ENCODE data around the gene USP49.

Gene USP49

DNA sequence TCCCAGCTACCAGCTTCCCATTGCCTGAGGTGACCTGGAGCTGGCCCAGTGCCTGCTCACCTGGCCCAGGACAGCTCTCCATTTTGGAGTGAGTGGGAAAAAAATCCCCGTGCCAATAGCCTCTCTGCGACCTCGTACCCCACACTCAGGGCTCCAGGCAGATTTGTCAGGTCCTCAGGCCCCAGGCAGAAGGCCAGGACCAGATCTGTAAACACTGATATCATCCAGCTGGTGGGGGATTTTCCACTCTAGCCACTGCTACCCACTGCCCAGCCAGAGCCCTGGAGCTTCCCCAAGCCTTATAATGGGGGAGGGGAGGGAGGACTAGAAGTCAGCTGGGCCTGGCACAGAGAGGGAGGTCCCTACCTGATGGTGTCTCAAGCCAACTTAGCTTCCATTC is 146.6 kb downstream of the USP49 start:
- DNase-seq: no peak

DNA sequence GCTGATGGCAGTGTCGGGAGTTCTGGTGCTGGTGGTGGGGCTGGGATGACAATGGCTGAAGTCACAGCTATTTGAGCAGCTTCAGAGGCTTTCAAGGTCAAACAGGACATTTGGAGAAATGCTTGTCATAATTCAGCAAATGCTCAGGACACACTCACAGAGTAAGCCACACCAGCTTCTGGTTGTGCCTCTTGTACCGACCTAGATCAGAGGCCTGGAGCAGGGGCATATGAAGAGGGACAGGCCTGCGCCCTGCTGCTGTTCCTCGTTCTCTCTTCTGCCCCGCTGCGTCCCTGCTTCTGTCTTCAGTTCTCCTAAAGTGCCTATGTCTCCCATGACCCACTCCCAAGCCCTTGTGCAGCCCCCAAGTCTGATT is 147.1 kb downstream of the USP49 start:
- DNase-seq: no peak

DNA sequence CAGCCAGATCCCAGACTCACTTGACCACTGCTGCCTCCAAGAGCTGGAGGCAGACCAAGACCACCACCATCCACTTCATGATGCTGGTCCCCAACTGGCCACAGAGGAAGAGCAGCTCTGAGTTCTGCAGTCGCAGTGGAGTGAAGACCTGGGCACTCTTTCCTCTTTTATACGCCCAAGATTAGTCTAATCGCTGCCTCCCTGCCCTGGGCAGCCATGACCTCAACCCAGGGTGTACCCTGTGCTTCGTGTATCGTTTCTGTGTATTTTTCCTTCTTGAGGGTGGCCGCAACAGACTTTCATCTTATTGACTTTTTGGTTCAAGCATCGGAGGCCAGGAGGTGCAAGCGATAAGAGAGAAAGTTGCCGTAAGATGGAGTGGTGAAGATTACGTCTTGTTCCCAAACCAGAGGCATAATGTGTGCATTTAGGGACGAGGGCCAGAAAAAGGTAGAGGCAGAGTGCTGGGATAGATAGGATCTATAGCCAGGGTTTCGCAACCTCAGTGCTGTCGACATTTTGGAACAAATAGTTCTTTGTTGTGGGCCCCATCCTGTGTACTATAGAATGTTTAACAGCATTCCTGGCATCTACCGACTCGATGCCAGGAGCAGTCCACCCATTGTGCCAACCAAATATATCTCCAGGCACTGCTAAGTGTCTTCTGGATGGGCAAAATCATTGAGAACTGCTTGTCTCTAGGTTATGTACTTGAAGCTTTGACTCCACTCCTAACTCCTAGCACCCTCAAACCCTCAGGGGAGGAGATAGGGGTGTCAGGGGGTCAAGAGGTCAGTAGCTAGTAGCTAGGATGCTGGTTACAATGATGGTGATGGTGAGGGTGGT is 147.7 kb downstream of the USP49 start, which contains the start of gene PGC:
PGC (minus strand) TSS at position 142 of the 846 bp plus-strand sequence; CDS start at position 79, 63 bp downstream.
- DNase-seq: no peak

DNA sequence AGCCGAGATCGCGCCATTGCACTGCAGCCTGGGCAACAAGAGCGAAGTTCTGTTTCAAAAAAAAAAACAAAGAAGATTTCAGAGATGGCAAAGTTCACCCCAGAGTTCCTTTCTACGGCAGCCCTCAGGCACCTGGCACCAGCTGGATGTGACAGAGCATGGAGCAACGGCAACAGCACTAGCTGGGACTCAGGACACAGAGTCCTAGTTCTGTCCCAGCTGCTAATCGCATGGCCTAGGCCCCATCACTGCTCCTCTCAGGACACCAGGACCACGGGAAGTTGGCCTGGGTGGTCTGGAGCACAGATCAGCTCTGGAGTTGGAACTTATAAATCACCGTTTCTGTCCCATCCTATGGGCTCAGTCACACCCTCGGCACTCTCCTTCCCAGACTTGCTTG is 149.1 kb downstream of the USP49 start:
- DNase-seq: no peak

DNA sequence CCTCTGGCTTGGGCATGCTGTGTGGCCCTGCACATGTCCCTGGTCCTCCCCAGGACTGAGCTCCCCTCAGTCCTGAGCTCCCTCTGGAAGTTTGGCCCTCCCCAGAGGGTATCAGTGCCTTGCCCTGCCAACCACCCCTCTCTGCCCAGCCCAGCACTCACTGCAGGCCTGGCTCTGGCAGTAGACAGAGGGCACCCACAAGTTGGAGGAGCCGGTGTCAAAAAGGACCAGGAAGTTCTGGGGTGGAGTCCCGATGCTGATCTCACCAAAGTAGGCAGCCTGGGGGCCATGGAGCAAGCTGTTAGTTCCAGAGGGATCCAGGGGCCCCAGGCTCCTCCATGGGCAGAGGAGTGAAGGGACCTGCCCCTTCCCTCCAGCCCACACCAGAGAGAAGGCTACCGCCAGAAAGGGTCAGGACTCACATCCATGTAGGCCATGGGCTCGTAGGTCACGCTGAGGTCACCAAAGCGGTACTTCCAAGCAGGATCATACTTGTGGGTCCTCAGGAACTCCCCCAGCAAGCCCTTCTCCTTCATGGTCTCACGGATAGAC is 150.9 kb downstream of the USP49 start:
- DNase-seq: no peak

DNA sequence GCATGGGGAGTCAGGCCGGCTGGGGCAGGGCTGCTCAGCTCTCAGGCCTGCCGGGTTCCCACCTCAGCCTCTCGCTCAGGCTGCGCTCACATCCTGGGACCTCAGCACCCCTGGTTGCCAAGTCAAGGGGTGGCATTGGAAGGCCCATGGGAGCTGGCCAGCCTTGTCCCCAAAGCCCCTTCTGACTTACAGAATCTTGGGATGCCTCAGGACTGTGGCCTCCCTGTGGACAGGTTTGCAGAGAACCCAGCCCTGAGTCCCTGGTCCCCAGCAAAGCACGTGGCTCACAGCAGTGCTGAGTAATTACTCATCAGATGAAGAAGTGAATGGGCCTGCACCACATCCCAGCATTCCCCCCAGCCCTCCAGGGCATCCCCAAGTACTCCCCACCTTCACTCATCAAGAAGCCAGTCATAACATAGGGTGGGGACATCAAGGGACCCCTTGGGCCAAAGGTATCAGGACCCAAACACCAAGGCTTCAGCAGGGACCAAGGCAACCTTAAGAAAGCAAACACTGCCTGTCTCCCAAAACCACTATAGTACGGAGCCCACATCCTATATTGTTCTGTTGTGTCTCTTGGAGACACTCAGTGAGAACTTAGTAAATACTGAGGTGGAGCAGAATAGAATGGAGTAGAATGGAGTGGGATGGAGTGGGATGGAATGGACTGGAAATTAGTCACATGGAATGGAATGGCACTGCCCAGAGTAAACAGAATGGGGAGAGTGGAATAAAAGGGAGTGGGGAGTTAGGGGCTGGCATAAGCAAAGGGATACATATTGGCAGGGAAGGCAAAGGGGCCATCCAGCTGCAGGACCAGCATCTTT is 151.6 kb downstream of the USP49 start:
- no peak for DNase-seq

DNA sequence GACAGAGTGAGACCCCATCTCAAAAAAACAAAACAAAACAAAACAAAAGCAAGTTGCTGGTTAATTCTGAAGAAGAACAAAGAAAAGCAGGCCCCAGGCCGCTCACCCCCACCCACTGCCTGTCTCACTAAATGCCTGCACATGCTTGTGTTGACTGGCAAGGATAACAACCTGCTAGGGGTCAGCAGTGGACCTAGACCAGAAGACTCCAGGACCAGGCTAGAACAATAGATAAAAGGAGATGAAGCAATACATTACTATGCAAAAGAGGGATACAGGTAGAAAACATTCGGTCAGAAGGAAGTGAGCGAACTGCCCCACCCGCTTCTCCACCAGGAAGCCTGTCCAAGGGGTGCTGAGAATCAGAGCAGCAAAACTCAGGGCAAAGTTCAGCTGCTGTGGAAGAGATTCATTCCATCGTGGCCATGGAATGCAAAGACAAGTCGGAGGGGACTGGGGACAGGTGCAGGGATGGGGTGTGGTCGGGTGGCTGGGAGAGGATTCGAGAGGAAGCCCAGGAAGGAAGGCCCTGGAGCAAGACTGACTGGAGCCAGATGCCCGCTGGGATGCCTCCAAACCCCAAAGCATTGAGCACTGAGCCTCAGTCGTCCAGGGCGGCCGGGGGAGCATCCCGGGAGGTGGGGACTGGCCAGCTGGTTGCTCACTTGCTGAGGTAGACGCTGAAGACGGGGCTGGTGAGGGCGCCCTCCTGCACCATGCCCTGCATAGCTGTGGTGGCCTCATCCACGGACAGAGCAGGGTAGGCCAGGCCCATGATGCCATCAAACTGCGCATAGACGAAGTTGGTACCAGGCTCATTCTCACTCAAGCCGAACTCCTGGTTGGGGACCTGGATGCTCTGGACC is 153.3 kb downstream of the USP49 start:
- no peak for DNase-seq

DNA sequence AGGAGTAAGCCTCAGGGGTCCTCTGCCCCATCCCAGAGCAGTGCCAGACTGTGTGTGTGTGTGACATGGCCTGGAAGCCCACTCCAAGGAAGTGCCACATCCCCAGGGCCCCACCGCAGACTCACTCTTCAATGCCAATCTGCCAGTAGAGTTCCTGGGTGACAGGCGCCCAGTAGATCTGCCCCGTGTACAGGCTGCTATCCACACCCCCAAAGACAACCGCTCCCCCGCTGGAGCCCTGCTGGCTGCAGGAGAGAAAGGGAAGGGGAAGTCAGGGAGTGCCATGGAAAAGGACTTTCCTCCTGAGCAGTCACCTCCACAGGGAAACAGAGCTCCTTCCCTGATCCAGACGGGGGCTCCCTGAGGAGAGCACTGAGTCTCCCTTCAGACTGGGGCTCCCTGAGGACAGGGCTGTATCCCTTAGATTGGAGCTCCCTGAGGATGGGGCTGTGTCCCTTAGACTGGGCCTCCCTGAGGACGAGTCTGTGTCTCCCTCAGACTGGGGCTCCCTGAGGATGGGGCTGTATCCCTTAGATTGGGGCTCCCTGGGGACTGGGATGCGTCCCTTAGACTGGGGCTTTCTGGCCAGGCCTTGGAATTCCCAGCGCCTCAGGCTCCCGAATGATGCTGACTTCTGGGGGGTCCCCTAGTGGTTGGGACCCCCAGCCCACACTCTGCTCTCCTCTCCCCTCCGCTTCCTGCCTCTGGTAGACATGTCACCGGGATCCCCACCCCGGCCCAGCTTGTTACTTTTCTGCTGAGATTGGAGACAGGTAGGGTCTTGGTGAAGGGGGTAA is 154.6 kb downstream of the USP49 start:
- DNase-seq: no peak
